ENCODE results near the gene DCAF4. TPM values are rescaled to one million over a fixed set of nuclear protein-coding genes. Genes with fewer than 3 reads are reported as not detected.

DCAF4 gene
- polyA plus RNA-seq, 1 of the 3 experiments (the other 2 are of a cell fraction) = 17.9 TPM

GRCh38 chr14:72996916-72997315, 70.7 kb downstream of the DCAF4 start:
- no peak overlapping the region for H3K4me3 ChIP-seq (ENCODE audit: low read depth in 2 of 2, low read length in 1 of 2)
- peaks cover 16% of the 10 kb centered on the region; the same call in 1 of the 2 replicates for H3K79me2 ChIP-seq (ENCODE audit: insufficient read depth)
- H4K20me1 ChIP-seq (ENCODE audit: insufficient read depth) = peaks cover 10% of the 10 kb centered on the region; the same call in 1 of the 2 replicates
- H3K9me3 ChIP-seq = no peaks in the 10 kb centered on the region
- no peaks in the 10 kb centered on the region for H3F3A ChIP-seq (replicated peaks; ENCODE audit: insufficient read depth)
- ChIA-PET POLR2A (interaction anchor here (0.6 kb wide), 1 partner anchor 467 kb away, joined by 6 read pairs; no protein-coding TSS in a partner anchor), CTCF (interaction anchor here (1.2 kb wide), 1 partner anchor 48 kb away, joined by 3 read pairs; no protein-coding TSS in a partner anchor)
- H3K9ac ChIP-seq = no peak overlapping the region
- no peaks in the 10 kb centered on the region for H3K27me3 ChIP-seq (ENCODE audit: insufficient read depth)
- TF ChIP-seq REST (IDR thresholded peaks at IDR 0.05; ENCODE audit: low read depth, low read length) = peak; percentile 84
- TF ChIP-seq GATA2 (CRISPR knock-in tag; IDR thresholded peaks at IDR 0.05) = no peak
- H3K4me2 ChIP-seq = no peak overlapping the region
- WGBS (ENCODE audit: low lambda C conversion rate) = 95% methylated on average over 6 of the region's 6 CpGs
- no peak for DNase-seq
- no peaks in the 10 kb centered on the region for H3K4me1 ChIP-seq (ENCODE audit: control insufficient read depth in 1 of 2, insufficient read depth in 2 of 2, low read depth in 1 of 2, low read length in 1 of 2)
- no peaks in the 10 kb centered on the region for H3K9me2 ChIP-seq
- H3K27ac ChIP-seq (ENCODE audit: low read depth in 2 of 2, low read length in 1 of 2) = no peak overlapping the region
- H2AFZ ChIP-seq (ENCODE audit: low read depth) = no peak overlapping the region
- peaks cover 35 to 46% of the 10 kb centered on the region in 2 experiments for H3K36me3 ChIP-seq (replicated peaks in 1 of 2; ENCODE audit: control insufficient read depth in 1 of 2, insufficient read depth in 2 of 2, low read length in 1 of 2)

GRCh38 chr14:72998252-72998903, 72.1 kb downstream of the DCAF4 start:
- H3K27ac ChIP-seq (ENCODE audit: low read depth in 2 of 2, low read length in 1 of 2) = no peak overlapping the region
- H2AFZ ChIP-seq (ENCODE audit: low read depth) = no peak overlapping the region
- no peaks in the 10 kb centered on the region for H3F3A ChIP-seq (replicated peaks; ENCODE audit: insufficient read depth)
- peaks cover 13% of the 10 kb centered on the region for H4K20me1 ChIP-seq (ENCODE audit: insufficient read depth)
- H3K79me2 ChIP-seq (ENCODE audit: insufficient read depth) = peaks cover 23% of the 10 kb centered on the region; the same call in 1 of the 2 replicates
- H3K9me3 ChIP-seq = no peaks in the 10 kb centered on the region
- H3K4me1 ChIP-seq (ENCODE audit: control insufficient read depth in 1 of 2, insufficient read depth in 2 of 2, low read depth in 1 of 2, low read length in 1 of 2) = no peaks in the 10 kb centered on the region
- H3K27me3 ChIP-seq (ENCODE audit: insufficient read depth) = no peaks in the 10 kb centered on the region
- H3K9ac ChIP-seq = no peak overlapping the region
- no peak overlapping the region for H3K4me3 ChIP-seq (ENCODE audit: low read depth in 2 of 2, low read length in 1 of 2)
- CTCF ChIA-PET = interaction anchor here (0.6 kb wide), 1 partner anchor 49 kb away, joined by 3 read pairs; no protein-coding TSS in a partner anchor
- WGBS (ENCODE audit: low lambda C conversion rate) = 93% methylated on average over 2 of the region's 2 CpGs
- POLR2A ChIA-PET = no interaction called here
- peaks cover 25 to 33% of the 10 kb centered on the region in 2 experiments for H3K36me3 ChIP-seq (replicated peaks in 1 of 2; ENCODE audit: control insufficient read depth in 1 of 2, insufficient read depth in 2 of 2, low read length in 1 of 2)
- no peak for DNase-seq
- TF ChIP-seq REST (IDR thresholded peaks at IDR 0.05; ENCODE audit: low read depth, low read length) = no peak
- TF ChIP-seq TAF1 (IDR thresholded peaks at IDR 0.05; ENCODE audit: borderline replicate concordance, low read depth, low read length) = no peak
- no peak for TF ChIP-seq GABPA (IDR thresholded peaks at IDR 0.05; ENCODE audit: low read depth)
- no peak for TF ChIP-seq POLR2AphosphoS5 (IDR thresholded peaks at IDR 0.05; ENCODE audit: low read depth, low read length)
- TF ChIP-seq FOXM1 (IDR thresholded peaks at IDR 0.05; ENCODE audit: low read depth) = no peak
- TF ChIP-seq GATA2 (CRISPR knock-in tag; IDR thresholded peaks at IDR 0.05) = no peak
- TF ChIP-seq ZBTB33 (IDR thresholded peaks at IDR 0.05; ENCODE audit: borderline replicate concordance, low read depth) = no peak
- TF ChIP-seq FOSL2 (IDR thresholded peaks at IDR 0.05; ENCODE audit: borderline replicate concordance, low read depth) = no peak
- no peak for TF ChIP-seq ELF1 (IDR thresholded peaks at IDR 0.05)
- TF ChIP-seq NFIC (IDR thresholded peaks at IDR 0.05; ENCODE audit: borderline replicate concordance) = no peak
- no peak for TF ChIP-seq RXRA (IDR thresholded peaks at IDR 0.05; ENCODE audit: borderline replicate concordance, low read depth)
- TF ChIP-seq USF1 (IDR thresholded peaks at IDR 0.05; ENCODE audit: borderline replicate concordance, low read depth) = no peak
- no peak for TF ChIP-seq IRF3 (IDR thresholded peaks at IDR 0.05; ENCODE audit: low read depth, low read length)
- no peak overlapping the region for H3K4me2 ChIP-seq
- H3K9me2 ChIP-seq = no peaks in the 10 kb centered on the region
